Activated CD4-positive, alpha-beta memory T cell treated with anti-CD3 and anti-CD28 coated beads for 36 hours (primary cell): ENCODE data around the gene ABHD1. TPM values are rescaled to one million over a fixed set of nuclear protein-coding genes. Genes with fewer than 3 reads are reported as not detected.

Experiments used
- CTCF ChIA-PET: fragments of 350-600 bp; sonication (Branson Sonifier 250); formaldehyde crosslinking; loops from one replicate; lab custom pipeline; 2021; ENCODE audit warnings: antibody characterized with exemption, inconsistent platforms; lab: Charles Lee
- POLR2A ChIA-PET: fragments of 350-600 bp; sonication (Branson Sonifier 250); formaldehyde crosslinking; loops from one replicate; lab custom pipeline; 2021; ENCODE audit warnings: antibody characterized with exemption; lab: Charles Lee
- DNase-seq: peaks from one replicate; pipeline ENCODE4 v3.0.0-alpha.2; 2020
- H3K27ac Mint-ChIP-seq: one replicate; pipeline ENCODE4 v1.8.0; 2021; ENCODE audit warnings: mixed read lengths
- H3K27me3 Mint-ChIP-seq: one replicate; pipeline ENCODE4 v1.8.0; 2021; ENCODE audit warnings: mixed read lengths
- H3K36me3 Mint-ChIP-seq: one replicate; pipeline ENCODE4 v1.8.0; 2021; ENCODE audit warnings: mixed read lengths
- H3K4me1 Mint-ChIP-seq: one replicate; pipeline ENCODE4 v1.8.0; 2021; ENCODE audit warnings: low read depth, mixed read lengths
- H3K4me3 Mint-ChIP-seq: one replicate; pipeline ENCODE4 v1.8.0; 2021; ENCODE audit warnings: mild to moderate bottlenecking, mixed read lengths
- H3K9me3 Mint-ChIP-seq: one replicate; pipeline ENCODE4 v1.8.0; 2021; ENCODE audit warnings: mixed read lengths
- intact Hi-C: fragments of 100-400 bp; cut with micrococcal nuclease; formaldehyde crosslinking; loops from one replicate; pipeline ENCODE4 v1.15.1; 2023
- total RNA-seq, 2 experiments: library from RNA; stranded (reverse); gene quantifications; one replicate each; pipeline ENCODE4 v1.2.3, GENCODE V29; 2021

Gene ABHD1
- total RNA-seq, 2 experiments from 2014 or later, result 0.29 to 0.76 TPM

GRCh38 chr2:27145682-27146081 is 22.1 kb downstream of the ABHD1 start:
- POLR2A ChIA-PET, result no interaction called here
- Mint-ChIP-seq H3K27ac (no peak overlapping the region), H3K4me3 (no peak overlapping the region), H3K27me3 (peaks cover 15% of the 10 kb centered on the region), H3K4me1 (no peaks in the 10 kb centered on the region), H3K9me3 (peaks cover 6% of the 10 kb centered on the region), H3K36me3 (no peaks in the 10 kb centered on the region)
- CTCF ChIA-PET, result interaction anchor here (1.0 to 1.3 kb wide), 2 partner anchors 20 to 157 kb away, joined by 3 read pairs; no protein-coding TSS in a partner anchor
- no peak for DNase-seq
- intact Hi-C loops, result no loop called here

- no peaks in the 10 kb centered on the region for H3K4me1 Mint-ChIP-seq
- peaks cover 9% of the 10 kb centered on the region for H3K27me3 Mint-ChIP-seq
- H3K27ac Mint-ChIP-seq, result no peak overlapping the region
- DNase-seq, result no peak
- intact Hi-C loops, result no loop called here
- H3K9me3 Mint-ChIP-seq, result peaks cover 4% of the 10 kb centered on the region
- no peaks in the 10 kb centered on the region for H3K36me3 Mint-ChIP-seq
- ChIA-PET CTCF (interaction anchor here (1.1 kb wide), 1 partner anchor 155 kb away, joined by 3 read pairs; no protein-coding TSS in a partner anchor), POLR2A (no interaction called here)
- H3K4me3 Mint-ChIP-seq, result no peak overlapping the region
Observed at GRCh38 chr2:27147935-27148334, 24.3 kb downstream of the ABHD1 start.

GRCh38 chr2:27148801-27149439 is 25.3 kb downstream of the ABHD1 start, which contains the start of gene TCF23:
Gene TCF23 (plus strand): TSS chr2:27149004. CDS start chr2:27149134, 130 bp downstream.
- Mint-ChIP-seq H3K4me3 (no peak within 1 kb of the TSS), H3K9me3 (no peaks in the 10 kb centered on the region), H3K27me3 (peaks cover 3% of the 10 kb centered on the region), H3K36me3 (no peaks in the 10 kb centered on the region), H3K4me1 (no peaks in the 10 kb centered on the region), H3K27ac (no peak within 1 kb of the TSS)
- ChIA-PET POLR2A (no interaction called here), CTCF (interaction anchor here (1.1 kb wide), 1 partner anchor 154 kb away, joined by 3 read pairs; no protein-coding TSS in a partner anchor)
- intact Hi-C loops, result no loop called here
- DNase-seq, result no peak

- H3K27ac Mint-ChIP-seq, result no peak overlapping the region
Observed at GRCh38 chr2:27149570-27150405, 26.2 kb downstream of the ABHD1 start.

GRCh38 chr2:27150639-27151230 is 27.1 kb downstream of the ABHD1 start:
- Mint-ChIP-seq H3K4me1 (no peaks in the 10 kb centered on the region), H3K9me3 (no peaks in the 10 kb centered on the region), H3K27me3 (peaks cover 3% of the 10 kb centered on the region), H3K36me3 (no peaks in the 10 kb centered on the region), H3K4me3 (no peak overlapping the region), H3K27ac (no peak overlapping the region)
- intact Hi-C loops, result no loop called here
- DNase-seq, result no peak
- CTCF ChIA-PET, result no interaction called here
- POLR2A ChIA-PET, result no interaction called here

More at GRCh38 chr2:27149570-27150405, 26.2 kb downstream of the ABHD1 start:
- H3K4me1 Mint-ChIP-seq, result no peaks in the 10 kb centered on the region
- ChIA-PET CTCF (no interaction called here), POLR2A (no interaction called here)
- intact Hi-C loops, result no loop called here
- no peak for DNase-seq
- no peaks in the 10 kb centered on the region for H3K9me3 Mint-ChIP-seq
- peaks cover 3% of the 10 kb centered on the region for H3K27me3 Mint-ChIP-seq
- H3K4me3 Mint-ChIP-seq, result no peak overlapping the region
- H3K36me3 Mint-ChIP-seq, result no peaks in the 10 kb centered on the region

GRCh38 chr2:27152102-27152795 is 28.6 kb downstream of the ABHD1 start:
- Mint-ChIP-seq H3K4me3 (no peak overlapping the region), H3K27me3 (peaks cover 3% of the 10 kb centered on the region), H3K4me1 (no peaks in the 10 kb centered on the region), H3K9me3 (no peaks in the 10 kb centered on the region), H3K27ac (no peak overlapping the region), H3K36me3 (no peaks in the 10 kb centered on the region)
- CTCF ChIA-PET, result interaction anchor here (0.7 to 1.9 kb wide), 3 partner anchors 18 to 128 kb away, joined by 3 to 6 read pairs (median 5); no protein-coding TSS in a partner anchor
- POLR2A ChIA-PET, result no interaction called here
- intact Hi-C loops, result no loop called here
- DNase-seq, result no peak

GRCh38 chr2:27152796-27153464 is 29.3 kb downstream of the ABHD1 start:
- Mint-ChIP-seq H3K4me1 (no peaks in the 10 kb centered on the region), H3K9me3 (no peaks in the 10 kb centered on the region), H3K4me3 (no peak overlapping the region), H3K27ac (no peak overlapping the region), H3K36me3 (no peaks in the 10 kb centered on the region), H3K27me3 (peaks cover 2% of the 10 kb centered on the region)
- intact Hi-C loops, result no loop called here
- no peak for DNase-seq
- ChIA-PET POLR2A (no interaction called here), CTCF (interaction anchor here (0.7 to 1.9 kb wide), 2 partner anchors 17 to 23 kb away, joined by 3 to 6 read pairs; no protein-coding TSS in a partner anchor)

- Mint-ChIP-seq H3K36me3 (no peaks in the 10 kb centered on the region), H3K4me3 (no peak overlapping the region), H3K4me1 (no peaks in the 10 kb centered on the region), H3K27ac (no peak overlapping the region), H3K9me3 (no peaks in the 10 kb centered on the region), H3K27me3 (no peaks in the 10 kb centered on the region)
- ChIA-PET CTCF (no interaction called here), POLR2A (no interaction called here)
- intact Hi-C loops, result no loop called here
- DNase-seq, result no peak
Observed at GRCh38 chr2:27154488-27154887, 30.9 kb downstream of the ABHD1 start.

- H3K4me3 Mint-ChIP-seq, result no peak overlapping the region
- H3K36me3 Mint-ChIP-seq, result no peaks in the 10 kb centered on the region
- no peaks in the 10 kb centered on the region for H3K27me3 Mint-ChIP-seq
- ChIA-PET CTCF (no interaction called here), POLR2A (no interaction called here)
- intact Hi-C loops, result no loop called here
- no peaks in the 10 kb centered on the region for H3K4me1 Mint-ChIP-seq
- no peak for DNase-seq
- no peak overlapping the region for H3K27ac Mint-ChIP-seq
- no peaks in the 10 kb centered on the region for H3K9me3 Mint-ChIP-seq
Observed at GRCh38 chr2:27155069-27155520, 31.5 kb downstream of the ABHD1 start.

- no peaks in the 10 kb centered on the region for H3K36me3 Mint-ChIP-seq
- no peaks in the 10 kb centered on the region for H3K27me3 Mint-ChIP-seq
- CTCF ChIA-PET, result interaction anchor here (0.9 to 1.5 kb wide), 3 partner anchors 12 to 121 kb away, joined by 3 to 6 read pairs (median 5); no protein-coding TSS in a partner anchor
- H3K27ac Mint-ChIP-seq, result no peak overlapping the region
- H3K4me3 Mint-ChIP-seq, result no peak overlapping the region
- H3K4me1 Mint-ChIP-seq, result no peaks in the 10 kb centered on the region
- intact Hi-C loops, result no loop called here
- no peaks in the 10 kb centered on the region for H3K9me3 Mint-ChIP-seq
- DNase-seq, result no peak
- POLR2A ChIA-PET, result no interaction called here
Observed at GRCh38 chr2:27158468-27158867, 34.9 kb downstream of the ABHD1 start.

- Mint-ChIP-seq H3K27ac (no peak overlapping the region), H3K27me3 (no peaks in the 10 kb centered on the region), H3K4me1 (no peaks in the 10 kb centered on the region), H3K36me3 (no peaks in the 10 kb centered on the region), H3K4me3 (no peak overlapping the region), H3K9me3 (no peaks in the 10 kb centered on the region)
- DNase-seq, result no peak
- ChIA-PET CTCF (interaction anchor here (1.4 to 1.5 kb wide), 2 partner anchors 11 to 78 kb away, joined by 5 to 6 read pairs; no protein-coding TSS in a partner anchor), POLR2A (no interaction called here)
- intact Hi-C loops, result no loop called here
Observed at GRCh38 chr2:27159271-27159670, 35.7 kb downstream of the ABHD1 start.
